HepG2 (cell line): ENCODE data around the gene PA2G4. TPM values are rescaled to one million over a fixed set of nuclear protein-coding genes. Genes with fewer than 3 reads are reported as not detected.
A peak's percentile ranks its signal among the peaks of the same experiment; 100 is the strongest.

ENCODE experiments used
- BORCS8-MEF2B ChIP-seq: sonication (generic); formaldehyde crosslinking; IDR thresholded peaks from 2 replicates; pipeline ENCODE4 v1.8.0; 2022; ENCODE audit warnings: mild to moderate bottlenecking, missing genetic modification reagents
- RFXANK ChIP-seq: IDR thresholded peaks from 2 replicates; pipeline ENCODE4 v1.6.1; 2016
- SP2 ChIP-seq: sonication (generic); formaldehyde crosslinking; IDR thresholded peaks from 2 replicates; pipeline ENCODE4 v1.5.1; 2020; ENCODE audit warnings: mild to moderate bottlenecking, missing genetic modification reagents
- ZBTB20 ChIP-seq: sonication (generic); formaldehyde crosslinking; IDR thresholded peaks from 2 replicates; pipeline ENCODE4 v1.8.1; 2023; ENCODE audit warnings: missing genetic modification reagents, low read depth, mild to moderate bottlenecking, borderline replicate concordance
- ZFY ChIP-seq: sonication (generic); formaldehyde crosslinking; IDR thresholded peaks from 2 replicates; pipeline ENCODE4 v1.4.0; 2020; ENCODE audit warnings: missing genetic modification reagents
- ZNF234 ChIP-seq: sonication (generic); formaldehyde crosslinking; conservative IDR thresholded peaks from 2 replicates; pipeline ENCODE4 v1.5.1; 2020; ENCODE audit warnings: mild to moderate bottlenecking, missing genetic modification reagents
- ZNF331 ChIP-seq: sonication (generic); formaldehyde crosslinking; IDR thresholded peaks from 2 replicates; pipeline ENCODE4 v1.4.0; 2020; ENCODE audit warnings: missing genetic modification reagents
- ZNF761 ChIP-seq: sonication (generic); formaldehyde crosslinking; conservative IDR thresholded peaks from 2 replicates; pipeline ENCODE4 v1.4.0; 2020; ENCODE audit warnings: mild to moderate bottlenecking, missing genetic modification reagents
- polyA plus RNA-seq, 8 experiments: library from polyadenylated mRNA; depleted of rRNA in 3 of 8; stranded (reverse) in 7 of 8; unstranded in 1 of 8; fragments of >200 nt; fragmentation: Illumina TruSeq in 4 of 8; extraction: Trizol in 4 of 8; gene quantifications; 2 replicates each; pipeline versions ENCODE4 v1.2.1 to v1.2.3, GENCODE V29; 2011 to 2016; ENCODE audit warnings: low read depth in 4 of 8, missing spikeins in 1 of 8, mixed read lengths in 1 of 8; ENCODE audit not compliant: insufficient read depth in 1 of 8
- total RNA-seq, 5 experiments: library from RNA; depleted of rRNA; stranded (reverse); fragments of >200 nt; fragmentation: Illumina TruSeq; extraction: Trizol; gene quantifications; 2 replicates each; pipeline ENCODE4 v1.2.3, GENCODE V29; 2016; ENCODE audit warnings: low read depth in 1 of 5
- TF ChIP-seq, protein P1 (sequence below): sonication (generic); formaldehyde crosslinking; IDR thresholded peaks from 2 replicates; pipeline ENCODE4 v1.5.0; 2020; ENCODE audit warnings: mild to moderate bottlenecking, missing genetic modification reagents, borderline replicate concordance
- TF ChIP-seq, protein P2 (sequence below): IDR thresholded peaks from 2 replicates; pipeline ENCODE4 v1.6.1; 2016; ENCODE audit warnings: low read depth, missing genetic modification reagents, missing compliant biosample characterization
- TF ChIP-seq, protein P3 (sequence below): sonication (generic); formaldehyde crosslinking; IDR thresholded peaks from 2 replicates; pipeline ENCODE4 v1.4.0; 2020; ENCODE audit warnings: missing genetic modification reagents, borderline replicate concordance
- TF ChIP-seq, protein P4 (sequence below): sonication (generic); formaldehyde crosslinking; IDR thresholded peaks from 2 replicates; pipeline ENCODE4 v1.9.0; 2021; ENCODE audit warnings: missing genetic modification reagents, borderline replicate concordance

The PA2G4 gene
- total and polyA plus RNA-seq, 2 of the 13 experiments (the other 11 are each of a cell fraction or from before 2014, with no cell fraction given) = 147 to 240 TPM

DNA sequence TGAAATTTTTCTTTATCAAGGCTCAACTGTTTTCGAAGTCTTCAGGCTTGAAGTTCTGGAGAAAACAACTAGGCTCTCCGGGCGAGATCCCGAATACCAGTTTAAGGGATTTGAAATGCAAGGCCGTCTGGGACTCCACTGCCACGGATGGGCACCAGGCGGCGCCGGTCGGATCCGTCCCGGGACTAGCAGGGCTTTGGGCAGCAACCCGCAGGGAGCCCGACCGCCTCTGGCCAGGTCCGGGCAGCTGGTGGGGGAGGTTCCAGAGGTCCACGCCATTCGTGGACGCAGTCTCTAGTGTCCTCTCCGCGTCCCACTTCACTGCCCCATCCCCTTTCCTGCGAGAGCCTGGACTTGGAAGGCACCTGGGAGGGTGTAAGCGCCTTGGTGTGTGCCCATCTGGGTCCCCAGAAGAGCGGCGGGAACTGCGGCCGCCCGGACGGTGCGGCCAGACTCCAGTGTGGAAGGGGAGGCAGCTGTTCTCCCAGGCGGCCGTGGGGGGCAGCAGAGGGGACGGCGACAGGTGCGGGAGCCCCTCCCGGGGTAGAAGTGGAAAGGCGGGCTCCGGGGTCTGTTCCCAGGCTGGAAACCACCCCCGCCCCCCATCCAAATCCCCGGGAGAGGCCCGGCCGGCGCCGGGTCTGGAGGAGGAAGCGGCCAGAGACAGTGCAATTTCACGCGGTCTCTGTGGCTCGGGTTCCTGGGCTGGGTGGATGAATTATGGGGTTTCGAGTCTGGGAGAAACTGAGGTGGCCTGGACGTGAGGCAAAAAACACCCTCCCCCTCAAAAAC, 25.2 kb upstream of the PA2G4 start (continued):
- TF ChIP-seq, protein P1, sequence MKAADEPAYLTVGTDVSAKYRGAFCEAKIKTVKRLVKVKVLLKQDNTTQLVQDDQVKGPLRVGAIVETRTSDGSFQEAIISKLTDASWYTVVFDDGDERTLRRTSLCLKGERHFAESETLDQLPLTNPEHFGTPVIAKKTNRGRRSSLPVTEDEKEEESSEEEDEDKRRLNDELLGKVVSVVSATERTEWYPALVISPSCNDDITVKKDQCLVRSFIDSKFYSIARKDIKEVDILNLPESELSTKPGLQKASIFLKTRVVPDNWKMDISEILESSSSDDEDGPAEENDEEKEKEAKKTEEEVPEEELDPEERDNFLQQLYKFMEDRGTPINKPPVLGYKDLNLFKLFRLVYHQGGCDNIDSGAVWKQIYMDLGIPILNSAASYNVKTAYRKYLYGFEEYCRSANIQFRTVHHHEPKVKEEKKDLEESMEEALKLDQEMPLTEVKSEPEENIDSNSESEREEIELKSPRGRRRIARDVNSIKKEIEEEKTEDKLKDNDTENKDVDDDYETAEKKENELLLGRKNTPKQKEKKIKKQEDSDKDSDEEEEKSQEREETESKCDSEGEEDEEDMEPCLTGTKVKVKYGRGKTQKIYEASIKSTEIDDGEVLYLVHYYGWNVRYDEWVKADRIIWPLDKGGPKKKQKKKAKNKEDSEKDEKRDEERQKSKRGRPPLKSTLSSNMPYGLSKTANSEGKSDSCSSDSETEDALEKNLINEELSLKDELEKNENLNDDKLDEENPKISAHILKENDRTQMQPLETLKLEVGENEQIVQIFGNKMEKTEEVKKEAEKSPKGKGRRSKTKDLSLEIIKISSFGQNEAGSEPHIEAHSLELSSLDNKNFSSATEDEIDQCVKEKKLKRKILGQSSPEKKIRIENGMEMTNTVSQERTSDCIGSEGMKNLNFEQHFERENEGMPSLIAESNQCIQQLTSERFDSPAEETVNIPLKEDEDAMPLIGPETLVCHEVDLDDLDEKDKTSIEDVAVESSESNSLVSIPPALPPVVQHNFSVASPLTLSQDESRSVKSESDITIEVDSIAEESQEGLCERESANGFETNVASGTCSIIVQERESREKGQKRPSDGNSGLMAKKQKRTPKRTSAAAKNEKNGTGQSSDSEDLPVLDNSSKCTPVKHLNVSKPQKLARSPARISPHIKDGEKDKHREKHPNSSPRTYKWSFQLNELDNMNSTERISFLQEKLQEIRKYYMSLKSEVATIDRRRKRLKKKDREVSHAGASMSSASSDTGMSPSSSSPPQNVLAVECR (CRISPR knock-in tag) = peak; percentile 45; the same call in 1 of the 2 replicates
- TF ChIP-seq ZNF331 (CRISPR knock-in tag) (peak; percentile 58; the same call in 1 of the 2 replicates), ZNF761 (CRISPR knock-in tag) (no peak), SP2 (CRISPR knock-in tag) (no peak), ZFY (CRISPR knock-in tag) (peak; percentile 57), BORCS8-MEF2B (CRISPR knock-in tag) (peak; percentile 84), ZNF234 (no peak), RFXANK (no peak), ZBTB20 (CRISPR knock-in tag) (0 out of 2 replicates have a peak, but pooled peaks have one; percentile 18)
- TF ChIP-seq, protein P2, sequence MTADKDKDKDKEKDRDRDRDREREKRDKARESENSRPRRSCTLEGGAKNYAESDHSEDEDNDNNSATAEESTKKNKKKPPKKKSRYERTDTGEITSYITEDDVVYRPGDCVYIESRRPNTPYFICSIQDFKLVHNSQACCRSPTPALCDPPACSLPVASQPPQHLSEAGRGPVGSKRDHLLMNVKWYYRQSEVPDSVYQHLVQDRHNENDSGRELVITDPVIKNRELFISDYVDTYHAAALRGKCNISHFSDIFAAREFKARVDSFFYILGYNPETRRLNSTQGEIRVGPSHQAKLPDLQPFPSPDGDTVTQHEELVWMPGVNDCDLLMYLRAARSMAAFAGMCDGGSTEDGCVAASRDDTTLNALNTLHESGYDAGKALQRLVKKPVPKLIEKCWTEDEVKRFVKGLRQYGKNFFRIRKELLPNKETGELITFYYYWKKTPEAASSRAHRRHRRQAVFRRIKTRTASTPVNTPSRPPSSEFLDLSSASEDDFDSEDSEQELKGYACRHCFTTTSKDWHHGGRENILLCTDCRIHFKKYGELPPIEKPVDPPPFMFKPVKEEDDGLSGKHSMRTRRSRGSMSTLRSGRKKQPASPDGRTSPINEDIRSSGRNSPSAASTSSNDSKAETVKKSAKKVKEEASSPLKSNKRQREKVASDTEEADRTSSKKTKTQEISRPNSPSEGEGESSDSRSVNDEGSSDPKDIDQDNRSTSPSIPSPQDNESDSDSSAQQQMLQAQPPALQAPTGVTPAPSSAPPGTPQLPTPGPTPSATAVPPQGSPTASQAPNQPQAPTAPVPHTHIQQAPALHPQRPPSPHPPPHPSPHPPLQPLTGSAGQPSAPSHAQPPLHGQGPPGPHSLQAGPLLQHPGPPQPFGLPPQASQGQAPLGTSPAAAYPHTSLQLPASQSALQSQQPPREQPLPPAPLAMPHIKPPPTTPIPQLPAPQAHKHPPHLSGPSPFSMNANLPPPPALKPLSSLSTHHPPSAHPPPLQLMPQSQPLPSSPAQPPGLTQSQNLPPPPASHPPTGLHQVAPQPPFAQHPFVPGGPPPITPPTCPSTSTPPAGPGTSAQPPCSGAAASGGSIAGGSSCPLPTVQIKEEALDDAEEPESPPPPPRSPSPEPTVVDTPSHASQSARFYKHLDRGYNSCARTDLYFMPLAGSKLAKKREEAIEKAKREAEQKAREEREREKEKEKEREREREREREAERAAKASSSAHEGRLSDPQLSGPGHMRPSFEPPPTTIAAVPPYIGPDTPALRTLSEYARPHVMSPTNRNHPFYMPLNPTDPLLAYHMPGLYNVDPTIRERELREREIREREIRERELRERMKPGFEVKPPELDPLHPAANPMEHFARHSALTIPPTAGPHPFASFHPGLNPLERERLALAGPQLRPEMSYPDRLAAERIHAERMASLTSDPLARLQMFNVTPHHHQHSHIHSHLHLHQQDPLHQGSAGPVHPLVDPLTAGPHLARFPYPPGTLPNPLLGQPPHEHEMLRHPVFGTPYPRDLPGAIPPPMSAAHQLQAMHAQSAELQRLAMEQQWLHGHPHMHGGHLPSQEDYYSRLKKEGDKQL (CRISPR knock-in tag) = no peak
- TF ChIP-seq, protein P3, sequence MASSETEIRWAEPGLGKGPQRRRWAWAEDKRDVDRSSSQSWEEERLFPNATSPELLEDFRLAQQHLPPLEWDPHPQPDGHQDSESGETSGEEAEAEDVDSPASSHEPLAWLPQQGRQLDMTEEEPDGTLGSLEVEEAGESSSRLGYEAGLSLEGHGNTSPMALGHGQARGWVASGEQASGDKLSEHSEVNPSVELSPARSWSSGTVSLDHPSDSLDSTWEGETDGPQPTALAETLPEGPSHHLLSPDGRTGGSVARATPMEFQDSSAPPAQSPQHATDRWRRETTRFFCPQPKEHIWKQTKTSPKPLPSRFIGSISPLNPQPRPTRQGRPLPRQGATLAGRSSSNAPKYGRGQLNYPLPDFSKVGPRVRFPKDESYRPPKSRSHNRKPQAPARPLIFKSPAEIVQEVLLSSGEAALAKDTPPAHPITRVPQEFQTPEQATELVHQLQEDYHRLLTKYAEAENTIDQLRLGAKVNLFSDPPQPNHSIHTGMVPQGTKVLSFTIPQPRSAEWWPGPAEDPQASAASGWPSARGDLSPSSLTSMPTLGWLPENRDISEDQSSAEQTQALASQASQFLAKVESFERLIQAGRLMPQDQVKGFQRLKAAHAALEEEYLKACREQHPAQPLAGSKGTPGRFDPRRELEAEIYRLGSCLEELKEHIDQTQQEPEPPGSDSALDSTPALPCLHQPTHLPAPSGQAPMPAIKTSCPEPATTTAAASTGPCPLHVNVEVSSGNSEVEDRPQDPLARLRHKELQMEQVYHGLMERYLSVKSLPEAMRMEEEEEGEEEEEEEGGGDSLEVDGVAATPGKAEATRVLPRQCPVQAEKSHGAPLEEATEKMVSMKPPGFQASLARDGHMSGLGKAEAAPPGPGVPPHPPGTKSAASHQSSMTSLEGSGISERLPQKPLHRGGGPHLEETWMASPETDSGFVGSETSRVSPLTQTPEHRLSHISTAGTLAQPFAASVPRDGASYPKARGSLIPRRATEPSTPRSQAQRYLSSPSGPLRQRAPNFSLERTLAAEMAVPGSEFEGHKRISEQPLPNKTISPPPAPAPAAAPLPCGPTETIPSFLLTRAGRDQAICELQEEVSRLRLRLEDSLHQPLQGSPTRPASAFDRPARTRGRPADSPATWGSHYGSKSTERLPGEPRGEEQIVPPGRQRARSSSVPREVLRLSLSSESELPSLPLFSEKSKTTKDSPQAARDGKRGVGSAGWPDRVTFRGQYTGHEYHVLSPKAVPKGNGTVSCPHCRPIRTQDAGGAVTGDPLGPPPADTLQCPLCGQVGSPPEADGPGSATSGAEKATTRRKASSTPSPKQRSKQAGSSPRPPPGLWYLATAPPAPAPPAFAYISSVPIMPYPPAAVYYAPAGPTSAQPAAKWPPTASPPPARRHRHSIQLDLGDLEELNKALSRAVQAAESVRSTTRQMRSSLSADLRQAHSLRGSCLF (CRISPR knock-in tag) = 0 out of 2 replicates have a peak, but pooled peaks have one; percentile 7
- TF ChIP-seq, protein P4, sequence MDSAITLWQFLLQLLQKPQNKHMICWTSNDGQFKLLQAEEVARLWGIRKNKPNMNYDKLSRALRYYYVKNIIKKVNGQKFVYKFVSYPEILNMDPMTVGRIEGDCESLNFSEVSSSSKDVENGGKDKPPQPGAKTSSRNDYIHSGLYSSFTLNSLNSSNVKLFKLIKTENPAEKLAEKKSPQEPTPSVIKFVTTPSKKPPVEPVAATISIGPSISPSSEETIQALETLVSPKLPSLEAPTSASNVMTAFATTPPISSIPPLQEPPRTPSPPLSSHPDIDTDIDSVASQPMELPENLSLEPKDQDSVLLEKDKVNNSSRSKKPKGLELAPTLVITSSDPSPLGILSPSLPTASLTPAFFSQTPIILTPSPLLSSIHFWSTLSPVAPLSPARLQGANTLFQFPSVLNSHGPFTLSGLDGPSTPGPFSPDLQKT (CRISPR knock-in tag) = no peak
